ENCODE results near the gene NISCH.

- TF ChIP-seq CTCF (IDR thresholded peaks at IDR 0.05 in 2 of 3, conservative IDR thresholded peaks at IDR 0.05 in 1 of 3; ENCODE audit: borderline replicate concordance in 1 of 3, insufficient read depth in 1 of 3, low read depth in 2 of 3, low read length in 2 of 3), result peak in 2 of 3 experiments; percentile 99 to 100; a peak in 4 of 6 replicates
- TF ChIP-seq POLR2A (IDR thresholded peaks at IDR 0.05; ENCODE audit: borderline replicate concordance, extremely low read depth, insufficient read depth, insufficient read length), result no peak
- TF ChIP-seq POLR2AphosphoS5 (IDR thresholded peaks at IDR 0.05; ENCODE audit: low read depth, low read length), result no peak
- peak; percentile 5 for TF ChIP-seq YY1 (IDR thresholded peaks at IDR 0.05; ENCODE audit: extremely low read depth, insufficient replicate concordance, low read depth, low read length)
- TF ChIP-seq REST (IDR thresholded peaks at IDR 0.05; ENCODE audit: low read depth), result no peak
- no peak for TF ChIP-seq ATF3 (IDR thresholded peaks at IDR 0.05)
- TF ChIP-seq CEBPB (IDR thresholded peaks at IDR 0.05; ENCODE audit: low read depth), result no peak
- TF ChIP-seq MAX (IDR thresholded peaks at IDR 0.05), result no peak
- no peak for TF ChIP-seq SP1 (IDR thresholded peaks at IDR 0.05; ENCODE audit: low read depth)
- TF ChIP-seq ELF1 (IDR thresholded peaks at IDR 0.05; ENCODE audit: borderline replicate concordance, low read depth), result no peak
These were observed 8.5 kb upstream of the NISCH start for GRCh38 chr3:52446631-52447511.

Data from HCT116 (cell line).